Femur (tissue), 1 donor: ENCODE results near the gene C1QTNF5.

Experiments used
- DNase-seq: peaks from one replicate; pipeline ENCODE4 v3.0.0-alpha.2; 2017

Gene C1QTNF5

DNA sequence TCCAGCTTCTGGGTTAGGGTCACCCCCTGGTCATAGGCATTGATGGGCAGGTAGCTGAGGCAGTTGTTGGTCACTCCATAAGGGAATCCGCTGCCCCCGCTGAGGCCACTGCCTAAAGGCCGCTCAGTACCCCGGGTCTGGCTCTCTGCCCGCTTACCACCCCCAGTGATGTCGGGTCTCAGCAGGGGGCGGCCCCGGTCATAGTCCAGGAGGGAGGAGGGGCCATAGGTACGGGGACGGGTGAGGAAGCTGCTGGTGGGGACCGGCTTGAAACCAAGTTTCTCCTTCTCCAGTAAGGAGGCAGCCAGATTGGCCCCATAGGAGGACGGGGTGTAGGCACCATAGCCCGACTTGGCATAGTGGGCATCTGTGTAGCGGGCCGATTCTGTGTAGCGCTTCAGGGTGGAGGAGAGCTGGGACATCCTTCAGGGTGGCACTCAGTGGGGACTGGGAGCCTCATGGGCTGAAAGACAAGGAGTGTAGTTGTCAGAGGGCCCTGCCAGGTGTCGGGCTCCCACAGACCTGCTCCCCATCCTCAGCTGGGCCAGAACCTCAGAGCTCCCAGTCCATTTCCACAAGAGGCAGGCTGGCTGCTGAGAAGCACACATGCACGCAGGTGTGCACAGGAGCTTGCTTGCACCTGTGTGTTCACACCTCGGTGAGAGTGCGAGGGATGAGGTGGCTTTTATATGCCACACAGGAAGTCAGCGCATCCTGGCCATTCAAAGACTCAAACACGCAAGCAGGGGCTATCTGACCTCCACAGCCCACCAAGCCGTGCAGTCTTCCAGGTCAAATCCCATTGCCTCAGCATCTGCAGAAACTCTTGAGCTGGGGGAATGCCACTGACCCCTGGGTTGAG lies 32.6 kb upstream of the C1QTNF5 start:
- peak; percentile 29 for DNase-seq

DNA sequence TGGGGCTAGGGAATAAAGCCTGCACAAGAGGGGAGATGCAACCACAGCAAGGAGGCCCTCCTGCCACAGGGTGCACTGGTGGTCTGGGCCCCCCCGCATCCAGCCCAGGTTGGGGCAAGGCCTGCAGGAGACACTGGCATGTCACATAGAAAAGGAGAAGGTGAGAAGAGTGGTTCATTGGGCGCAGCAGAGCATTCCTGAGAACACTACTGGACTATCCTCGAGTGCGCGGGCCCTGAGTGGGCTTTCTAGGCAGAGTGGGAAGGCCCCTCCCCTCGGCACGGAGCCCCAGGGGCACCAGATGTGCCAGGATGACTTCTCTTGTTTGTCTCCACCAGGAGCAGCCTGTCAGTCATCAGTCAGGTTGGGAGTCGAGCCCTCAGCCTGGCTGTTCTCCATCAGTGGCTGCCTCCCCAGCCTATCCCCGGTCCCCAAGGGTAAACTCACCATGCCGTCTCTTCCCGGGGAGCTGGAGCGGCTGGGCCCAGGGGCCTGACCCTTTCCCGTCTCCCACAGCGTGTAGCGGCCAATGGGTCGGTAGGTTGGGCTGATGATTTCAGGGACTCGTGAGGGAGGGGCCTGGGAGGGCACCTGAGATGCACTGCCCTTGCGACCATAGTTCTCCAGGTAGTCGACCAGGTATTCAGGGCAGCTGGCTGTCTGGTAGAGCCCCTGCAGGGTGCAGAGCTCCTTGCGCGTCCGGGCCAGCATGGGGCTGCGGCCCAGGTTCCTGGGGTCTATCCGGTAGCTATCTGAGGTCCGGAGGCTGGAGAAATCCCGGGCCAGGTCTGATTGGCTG lies 31.8 kb upstream of the C1QTNF5 start:
- DNase-seq: no peak

DNA sequence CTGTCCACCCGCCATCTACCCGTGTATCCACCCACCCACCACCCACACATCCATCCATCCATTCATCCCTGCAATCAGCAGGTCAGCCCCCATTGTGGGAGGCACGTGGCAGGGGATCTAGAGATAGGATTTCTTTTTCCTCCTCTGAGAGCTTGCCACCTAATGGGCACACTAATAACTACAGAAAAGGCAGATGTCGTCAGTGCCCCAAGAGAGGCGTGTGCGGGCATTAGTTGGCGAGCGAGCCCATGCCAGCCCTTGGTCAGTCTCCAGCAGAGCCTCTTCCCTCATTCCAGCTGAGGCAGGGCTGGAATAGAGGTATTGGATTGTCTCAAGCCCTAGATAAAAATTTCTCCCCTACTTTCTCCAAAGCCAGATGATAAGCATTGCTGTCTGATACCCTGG lies 31.1 kb upstream of the C1QTNF5 start:
- peak; percentile 54 for DNase-seq

DNA sequence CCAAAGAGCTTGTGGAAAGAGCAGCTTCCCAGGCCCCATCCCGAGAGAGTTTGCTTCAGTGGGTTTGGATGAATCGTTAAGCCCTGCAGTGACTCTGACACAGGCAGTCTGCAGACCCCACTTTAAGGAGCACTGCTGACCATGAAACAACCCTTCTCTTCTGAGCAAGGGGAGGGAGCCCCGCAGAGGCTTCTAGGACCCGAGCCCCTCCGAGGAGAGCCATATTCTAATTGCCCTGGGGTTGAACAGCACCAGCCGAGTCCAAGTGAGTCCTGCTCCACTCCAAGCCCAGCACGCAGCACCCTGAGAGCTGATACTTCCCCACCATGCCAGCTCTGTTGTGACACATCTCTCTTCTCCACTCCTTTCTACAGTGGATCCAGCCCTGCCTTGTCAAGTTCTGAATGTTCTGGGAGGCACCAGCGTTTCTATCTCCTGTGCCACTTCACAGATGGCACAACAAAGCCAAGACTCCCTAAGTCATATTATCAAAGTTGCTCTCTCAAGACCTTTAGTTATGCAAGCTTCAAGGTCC lies 30.5 kb upstream of the C1QTNF5 start:
- no peak for DNase-seq

DNA sequence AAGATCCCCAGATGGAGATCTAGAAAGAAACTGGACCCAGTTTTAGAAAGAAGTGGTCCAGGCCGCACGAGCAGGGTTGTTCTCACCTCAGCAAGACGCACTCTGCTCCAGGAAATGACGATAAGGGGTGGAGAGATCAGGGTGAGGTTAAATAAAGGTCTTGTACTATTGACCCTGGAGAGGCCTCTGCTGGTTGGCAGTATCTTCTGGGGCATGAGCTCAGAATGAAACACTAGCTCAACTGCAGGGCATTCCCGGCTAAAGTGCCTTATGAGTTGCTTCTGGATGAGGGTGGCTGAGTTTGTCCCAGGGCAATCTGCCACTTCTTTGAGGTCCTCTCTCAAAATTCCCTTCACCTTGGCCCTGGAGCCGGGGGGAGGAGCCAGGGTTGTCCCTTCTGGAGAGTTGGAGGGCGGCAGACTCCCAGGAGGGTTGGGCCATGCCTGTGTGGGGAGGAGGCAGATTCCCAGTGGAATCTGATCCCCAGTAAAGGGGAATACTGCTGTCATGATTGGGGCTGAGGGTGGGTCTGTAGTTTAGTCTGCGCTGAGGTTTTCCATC lies 29.9 kb upstream of the C1QTNF5 start:
- peak; percentile 48 for DNase-seq

DNA sequence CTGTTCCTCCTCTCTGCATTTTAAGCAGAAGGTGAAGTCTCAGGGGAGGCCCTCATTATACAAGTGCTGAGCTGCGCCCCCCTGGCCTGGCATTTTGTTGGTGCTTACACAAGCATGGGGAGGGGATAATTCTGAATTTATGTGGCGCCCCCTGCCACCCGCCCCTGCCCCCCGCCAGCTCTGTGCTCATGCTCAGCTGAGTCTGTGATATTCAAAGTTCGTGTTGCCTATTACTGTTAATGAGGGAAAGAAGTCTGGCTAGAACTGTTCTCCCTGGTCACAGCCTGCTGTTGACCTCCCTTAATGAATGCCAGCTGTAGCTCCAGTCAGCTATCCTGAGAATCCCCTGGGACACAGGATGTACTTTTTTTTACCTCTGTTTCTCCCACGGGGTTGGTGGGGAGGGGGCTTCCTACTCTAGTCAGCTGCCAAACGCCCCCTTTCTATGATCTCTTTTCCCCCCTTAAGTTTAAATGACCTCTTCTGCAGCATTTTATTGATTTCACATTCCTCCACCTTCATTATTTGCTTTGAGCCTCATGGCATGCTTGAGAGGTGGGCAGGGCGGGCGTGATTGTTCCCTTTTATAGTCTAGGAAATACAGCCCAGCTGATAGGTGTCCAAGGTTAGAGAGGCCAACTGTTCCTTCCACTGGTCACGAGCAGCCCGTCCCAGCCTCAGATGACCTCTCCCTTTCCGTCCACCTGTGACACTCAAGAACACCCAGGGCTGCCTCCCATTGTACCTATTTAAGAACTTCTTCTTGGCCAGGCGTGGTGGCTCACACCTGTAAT lies 28.6 kb upstream of the C1QTNF5 start:
- no peak for DNase-seq

DNA sequence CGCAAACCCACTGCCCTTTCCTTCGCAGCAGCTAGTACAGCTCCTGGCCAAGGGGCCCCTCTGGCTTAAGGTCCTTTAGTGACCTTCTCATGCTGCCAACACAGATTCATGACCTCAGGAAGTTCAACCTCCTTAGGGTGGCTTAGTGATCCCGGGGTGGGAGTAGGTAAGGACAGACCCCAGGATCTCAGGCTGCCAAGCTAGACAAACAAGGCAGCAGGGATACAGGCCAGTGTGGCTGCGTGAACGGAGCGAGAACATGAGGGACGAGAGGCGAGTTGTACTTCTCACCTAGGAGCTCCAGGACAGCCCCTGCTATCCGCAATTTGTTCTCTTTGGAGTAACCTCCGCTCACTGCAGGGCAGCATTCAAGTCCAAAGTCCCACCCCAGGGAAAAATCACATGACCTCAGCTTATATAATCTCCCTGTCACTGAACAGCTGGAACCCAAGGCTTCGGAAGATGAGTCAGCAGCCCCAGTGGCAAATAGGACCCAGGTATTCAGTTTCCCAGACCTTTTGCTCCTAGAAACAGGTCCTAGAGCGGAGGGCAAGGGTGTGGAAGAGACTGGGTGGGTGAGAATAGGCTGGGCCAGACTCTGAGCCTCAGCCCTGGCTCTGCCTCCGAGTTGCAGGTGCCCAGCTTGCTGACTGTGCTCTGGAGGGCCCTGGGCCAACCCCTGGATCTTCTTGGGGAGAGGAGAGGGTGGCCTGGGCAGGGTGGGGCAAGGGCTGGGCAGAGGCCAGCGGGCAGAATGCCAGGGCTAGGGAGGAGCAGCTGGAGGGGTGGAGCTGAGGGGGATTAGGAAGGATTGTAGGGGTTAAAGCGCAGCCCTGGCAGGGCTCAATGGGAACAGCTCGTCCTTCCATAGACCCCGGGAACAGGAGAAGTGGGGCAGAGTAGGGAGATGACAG lies 27.7 kb upstream of the C1QTNF5 start:
- peak; percentile 81 for DNase-seq

DNA sequence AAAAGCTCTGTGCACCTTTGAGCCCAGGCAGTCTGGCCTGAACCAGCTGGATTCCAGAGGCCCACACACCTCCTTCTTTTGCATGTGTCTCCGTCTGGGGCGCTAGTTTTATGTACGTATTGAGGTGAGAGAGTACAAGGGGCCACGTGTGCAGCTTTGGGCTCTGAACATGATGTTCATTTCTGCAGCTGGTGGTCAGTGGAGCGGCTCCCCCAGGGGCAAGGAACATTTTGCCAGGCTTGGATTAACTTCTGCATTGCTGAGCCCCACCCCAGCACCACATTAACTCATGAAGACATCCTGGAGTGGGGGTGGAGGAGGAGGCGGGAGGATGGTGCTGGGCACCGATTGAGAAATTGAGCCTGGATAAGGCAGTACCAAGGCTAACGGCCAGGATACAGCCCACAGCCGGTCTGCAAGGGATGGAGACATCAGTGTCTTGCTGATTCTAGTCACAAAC lies 27.0 kb upstream of the C1QTNF5 start:
- DNase-seq: peak; percentile 42

DNA sequence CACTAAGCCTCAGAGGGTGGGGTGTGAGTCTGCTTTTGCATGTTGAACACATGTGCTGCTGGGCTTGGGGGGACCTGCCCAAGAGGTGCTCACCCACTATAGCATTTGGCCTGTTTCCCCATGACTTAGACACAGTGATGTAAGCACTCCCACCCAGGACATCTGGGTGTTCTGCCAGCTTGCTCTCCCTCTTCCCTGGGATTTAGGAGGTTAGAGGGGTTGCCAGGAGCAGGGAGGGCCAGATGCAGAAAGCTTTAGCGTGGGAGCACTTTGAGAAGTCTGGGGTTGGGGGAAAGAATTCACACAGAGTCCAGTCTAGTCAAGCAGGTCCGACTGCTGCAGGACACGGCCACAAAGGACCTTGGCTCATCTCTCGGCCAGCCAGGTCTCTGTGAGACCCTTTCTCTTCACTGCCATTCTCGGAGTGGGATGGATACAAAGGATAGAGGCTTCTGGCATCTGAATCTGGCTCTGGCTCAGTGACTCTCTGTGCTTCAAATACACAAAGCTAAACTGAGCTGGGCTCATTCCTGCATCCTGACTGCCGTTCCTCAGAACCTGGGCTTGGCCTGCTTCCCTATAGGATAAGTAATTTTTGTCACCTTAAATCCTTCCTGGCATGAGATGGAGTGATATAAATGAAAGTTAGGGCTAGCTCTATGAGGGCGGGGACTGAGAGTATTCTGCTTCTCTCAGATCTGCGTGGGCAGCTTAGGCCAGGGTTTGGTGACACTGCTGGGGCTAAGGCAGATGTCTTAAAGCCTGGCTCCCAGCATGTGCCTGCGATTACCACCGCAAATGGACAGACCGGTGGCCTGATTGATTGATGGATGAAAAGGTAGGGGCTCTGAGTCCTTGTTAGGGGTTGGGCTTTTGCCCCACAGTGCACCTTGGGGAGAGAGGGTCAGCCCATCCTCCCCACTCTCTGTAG lies 26.3 kb upstream of the C1QTNF5 start:
- DNase-seq: peak; percentile 22

DNA sequence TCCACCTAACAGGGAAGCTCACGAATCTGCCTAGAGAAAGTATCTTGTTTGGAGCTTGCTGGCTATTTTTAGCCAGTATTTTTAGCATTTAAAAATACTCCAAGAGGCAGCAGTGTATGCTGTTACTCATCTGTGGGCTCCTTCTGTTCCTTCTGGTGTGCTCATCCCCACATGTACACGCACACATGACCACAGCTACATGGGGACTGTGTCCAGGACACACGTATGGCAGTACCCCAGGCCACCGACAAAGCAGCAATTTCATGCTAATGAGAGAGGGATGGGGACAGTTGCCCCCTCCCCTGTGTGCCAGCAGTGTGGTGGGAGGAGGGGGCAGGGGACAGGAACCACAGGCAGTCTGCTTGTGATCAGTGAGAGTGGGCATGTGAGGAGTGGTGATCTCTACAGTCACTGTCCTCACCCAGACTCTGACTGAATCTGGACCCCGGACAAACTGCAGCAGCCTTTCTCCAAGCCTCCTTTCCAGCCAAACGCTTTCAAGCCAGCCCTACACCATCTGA lies 24.4 kb upstream of the C1QTNF5 start:
- peak; percentile 36 for DNase-seq

DNA sequence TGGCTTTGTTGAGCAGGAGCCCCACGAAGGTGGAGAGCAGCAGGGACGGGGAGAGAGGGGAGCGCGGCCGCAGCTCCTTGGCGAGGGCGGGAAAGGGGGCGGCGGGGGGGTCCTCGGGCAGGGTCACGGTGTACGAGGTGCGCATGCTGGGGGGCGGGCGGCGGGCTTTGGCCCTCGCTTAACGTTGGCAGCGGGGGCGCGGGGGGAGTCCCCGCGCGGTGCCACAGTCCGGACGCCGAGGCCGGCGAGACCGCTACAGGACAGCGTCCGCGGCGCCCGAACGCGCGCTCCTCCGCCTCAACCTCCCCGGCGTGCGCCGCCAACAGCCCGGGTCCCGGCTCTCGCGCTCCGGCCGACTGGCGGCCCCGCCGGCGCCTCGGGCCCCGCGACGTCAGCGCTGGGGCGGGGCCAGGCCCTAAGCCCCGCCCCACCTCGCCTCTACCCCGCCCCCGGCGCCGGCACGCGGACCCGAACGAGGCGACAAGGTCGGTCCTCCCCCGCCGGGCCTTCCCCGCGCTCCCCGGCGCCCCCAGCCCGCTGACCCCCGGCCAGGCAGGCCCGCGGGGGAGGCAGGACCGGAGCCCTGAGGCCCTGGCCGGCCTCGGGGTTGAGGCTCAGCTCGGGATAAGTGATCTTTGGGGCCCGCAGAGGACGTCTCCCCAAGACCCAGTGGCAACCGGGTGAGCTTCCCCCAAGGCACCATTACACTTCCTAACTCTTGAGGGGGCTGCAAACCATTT lies 23.3 kb upstream of the C1QTNF5 start:
- DNase-seq: peak; percentile 72

DNA sequence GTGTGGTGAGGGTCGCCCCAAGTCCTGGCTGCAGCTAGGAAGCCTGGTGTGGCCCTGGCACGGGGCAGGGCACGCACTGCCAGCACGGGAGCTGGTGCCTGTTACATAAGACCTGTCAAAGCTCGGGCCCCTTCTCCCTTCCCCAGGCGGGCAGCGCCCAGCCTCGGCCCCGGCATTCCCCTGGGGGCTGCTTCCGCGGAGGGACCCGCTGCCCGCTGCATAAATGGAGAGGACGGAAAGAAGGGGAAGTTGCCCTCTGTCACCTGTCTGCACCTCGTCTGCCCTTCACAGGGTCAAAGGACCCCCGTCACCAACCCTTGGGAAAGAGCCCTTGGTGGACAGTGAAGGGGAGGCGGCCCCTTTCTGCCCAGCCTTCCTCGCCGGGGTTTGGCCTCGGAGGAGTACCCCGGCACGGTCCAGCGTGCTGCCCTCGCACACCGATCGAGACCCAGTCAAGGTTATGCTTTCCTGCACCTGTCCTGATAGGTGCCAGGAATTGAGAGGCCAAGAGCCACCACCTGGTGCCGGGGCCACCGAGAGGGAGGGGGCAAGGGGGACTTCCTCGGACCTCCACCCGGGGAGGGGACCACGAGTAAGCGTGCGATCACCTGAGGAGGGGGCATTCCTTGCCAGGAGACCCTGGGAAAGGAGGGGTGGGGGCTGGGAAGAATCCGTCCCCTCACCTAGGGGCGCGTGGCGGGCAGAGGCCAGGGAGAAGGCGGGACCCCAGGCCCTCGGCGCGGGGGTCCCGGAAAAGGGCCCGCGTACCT lies 22.6 kb upstream of the C1QTNF5 start:
- DNase-seq: peak; percentile 28

DNA sequence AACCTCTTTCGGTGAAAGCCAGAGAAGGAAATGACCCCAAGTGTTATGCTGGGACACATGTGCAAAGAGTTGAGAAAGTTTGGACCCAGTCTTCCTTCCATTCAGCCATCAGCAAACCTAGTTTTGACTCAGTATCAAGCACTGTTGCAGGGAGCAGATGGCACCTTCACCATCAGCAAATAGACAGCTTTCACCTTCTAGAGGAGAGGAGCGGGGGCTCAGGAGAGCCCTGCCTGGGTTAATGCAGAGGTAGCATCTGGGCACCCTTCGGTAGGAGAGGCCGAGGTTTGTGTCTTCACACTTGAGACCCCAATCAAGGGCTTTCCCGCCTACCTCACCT lies 22.0 kb upstream of the C1QTNF5 start:
- no peak for DNase-seq

DNA sequence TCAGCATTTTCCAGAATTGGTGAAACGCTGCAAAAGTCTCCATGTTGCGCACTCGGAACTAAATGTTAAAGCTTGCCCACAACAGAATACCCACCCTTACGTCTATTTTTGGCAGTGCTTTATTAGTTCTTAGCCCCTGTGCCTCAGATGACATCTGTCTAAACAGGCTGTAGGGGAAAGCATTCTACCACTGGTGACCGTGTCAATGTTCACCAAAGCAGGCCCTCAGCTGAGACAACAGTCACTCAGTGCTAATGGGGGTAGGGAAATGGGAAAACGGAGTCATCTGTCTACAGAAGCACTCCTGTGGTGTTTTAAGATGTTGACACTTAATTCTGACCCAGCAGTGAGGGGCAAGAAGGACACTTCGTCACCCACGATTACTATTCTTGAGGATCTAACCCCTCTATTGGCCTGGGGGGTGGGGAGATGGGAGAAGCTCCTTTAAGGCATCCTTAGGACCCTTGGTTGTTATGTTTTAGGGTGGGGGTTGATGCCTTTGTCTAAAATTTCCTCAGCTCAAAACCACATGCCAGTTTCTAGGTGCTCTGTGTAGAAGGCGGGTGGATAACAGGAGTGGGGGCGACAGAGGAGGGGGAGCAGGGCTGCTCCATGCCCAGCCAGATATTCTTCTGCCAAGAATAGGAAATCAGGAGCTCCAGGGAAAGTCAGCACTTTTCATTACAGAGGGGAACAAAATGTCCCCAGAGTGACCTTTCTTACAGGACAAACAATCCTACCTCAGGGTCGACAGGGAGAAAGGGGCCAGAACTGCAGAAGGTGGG lies 21.4 kb upstream of the C1QTNF5 start:
- DNase-seq: no peak

DNA sequence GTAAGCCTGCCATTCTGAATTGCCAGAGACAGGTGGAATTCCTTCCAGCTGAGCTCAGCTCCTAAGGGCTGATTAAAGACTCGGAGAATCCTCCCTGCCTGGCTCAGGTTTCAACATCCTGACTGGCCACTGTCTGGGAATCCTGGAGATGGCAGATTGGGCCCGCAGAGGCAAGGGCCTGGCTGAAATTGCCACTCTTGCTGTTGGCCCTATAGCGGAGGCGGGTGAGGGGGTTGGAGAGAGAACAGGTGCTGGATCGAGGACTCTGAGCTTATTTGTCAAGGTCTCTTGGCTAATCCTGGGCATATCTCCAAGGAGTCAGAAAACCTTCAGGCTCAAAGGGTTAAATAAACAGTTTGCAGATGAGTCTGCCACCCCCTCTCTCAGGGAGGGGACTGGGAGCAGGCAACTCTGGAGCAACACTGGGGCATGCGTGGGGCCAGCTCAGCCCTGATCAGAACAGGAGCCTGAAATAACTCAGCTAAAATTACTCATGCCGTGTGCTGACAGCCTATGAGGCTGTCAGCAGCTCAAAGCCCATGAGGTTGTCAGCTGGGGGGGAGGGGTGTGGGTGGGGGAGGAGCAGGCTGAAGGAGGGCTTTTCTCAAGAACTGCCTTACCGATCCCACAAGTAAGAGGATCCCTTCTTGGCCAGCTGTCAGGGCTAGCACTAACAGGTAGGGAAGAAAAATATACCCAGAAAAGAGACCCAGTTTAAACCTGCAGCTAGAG lies 20.5 kb upstream of the C1QTNF5 start:
- peak; percentile 68 for DNase-seq

DNA sequence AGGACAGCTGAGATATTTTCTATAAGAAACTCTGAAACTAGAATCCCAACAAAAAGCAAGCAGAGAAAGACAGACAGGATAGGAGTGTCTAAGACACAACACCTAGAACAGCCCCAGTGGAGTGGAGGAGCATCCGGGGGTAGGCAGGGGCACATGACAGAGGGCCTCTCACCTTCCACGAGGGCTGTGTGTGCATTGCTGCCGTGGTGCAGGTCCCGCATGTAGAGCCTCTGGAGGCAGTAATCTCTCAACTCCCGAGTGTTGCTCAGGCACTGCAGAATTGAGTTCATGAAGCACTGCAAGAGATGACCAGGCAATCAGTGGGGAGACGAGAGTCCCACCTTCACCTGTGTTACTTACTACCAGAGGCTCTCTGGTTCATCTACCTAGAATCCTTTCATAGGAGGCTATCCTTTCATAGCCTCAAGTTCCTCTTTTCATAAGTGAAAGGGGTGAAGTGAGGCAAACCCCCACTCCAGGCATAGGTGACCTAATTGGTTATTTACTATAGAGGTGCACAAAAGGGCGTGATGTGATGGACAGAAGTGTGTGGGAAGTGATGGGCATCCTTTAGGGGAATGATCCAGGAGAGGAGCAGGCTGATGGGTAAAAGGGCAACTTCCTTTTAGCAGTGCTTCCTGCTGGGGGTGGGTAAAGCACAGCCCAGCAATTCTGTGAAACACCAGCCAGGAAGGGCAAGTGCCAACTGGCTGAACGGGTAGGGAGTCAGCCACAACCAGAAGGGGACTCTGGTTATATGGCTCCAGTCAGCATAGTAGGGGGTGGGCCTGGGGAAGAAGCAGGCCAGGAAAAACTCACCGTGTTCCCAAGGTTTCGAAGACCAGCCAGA lies 18.9 kb upstream of the C1QTNF5 start:
- no peak for DNase-seq
